ENCODE measurements around the gene GPR151. TPM values are rescaled to one million over a fixed set of nuclear protein-coding genes. Genes with fewer than 3 reads are reported as not detected.
A peak's percentile ranks its signal among the peaks of the same experiment; 100 is the strongest.

GPR151 gene
- total RNA-seq, 4 donors from 2014 or later, result not detected

DNA sequence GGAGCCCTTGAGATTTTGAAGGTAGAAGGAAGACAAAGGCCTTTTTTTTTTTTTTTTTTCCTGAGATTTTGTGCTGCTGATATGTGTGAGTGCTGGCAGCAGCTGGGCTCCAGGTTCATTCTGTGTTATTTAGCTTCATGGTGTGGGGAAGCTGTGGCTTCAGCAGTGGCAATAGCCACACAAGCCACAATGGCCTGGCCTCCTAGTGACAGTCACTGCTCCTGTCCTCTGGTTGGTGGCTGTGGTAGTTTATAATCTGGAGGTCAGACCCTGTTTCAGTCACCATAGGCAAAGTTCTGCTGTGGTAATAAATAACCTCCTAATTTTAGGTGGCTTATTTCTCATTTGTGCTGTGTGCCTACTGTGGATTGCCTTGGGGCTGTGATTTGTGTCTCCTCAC lies 28.2 kb upstream of the GPR151 start:
- intact Hi-C loops (cut with DNase I; ENCODE audit: low total_unique reads) (no loop called here), in situ Hi-C loops (cut with MboI; ENCODE audit: low sequenced_read_pairs in 4 of 4) (loop anchor here (5.0 to 25.0 kb wide), 5 partner anchors 418 to 1043 kb away; no protein-coding TSS in a partner anchor)
- no peak overlapping the region for H3K27ac ChIP-seq
- H3K4me1 ChIP-seq, result no peaks in the 10 kb centered on the region
- no peaks in the 10 kb centered on the region for H3K36me3 ChIP-seq
- TF ChIP-seq, protein P1, sequence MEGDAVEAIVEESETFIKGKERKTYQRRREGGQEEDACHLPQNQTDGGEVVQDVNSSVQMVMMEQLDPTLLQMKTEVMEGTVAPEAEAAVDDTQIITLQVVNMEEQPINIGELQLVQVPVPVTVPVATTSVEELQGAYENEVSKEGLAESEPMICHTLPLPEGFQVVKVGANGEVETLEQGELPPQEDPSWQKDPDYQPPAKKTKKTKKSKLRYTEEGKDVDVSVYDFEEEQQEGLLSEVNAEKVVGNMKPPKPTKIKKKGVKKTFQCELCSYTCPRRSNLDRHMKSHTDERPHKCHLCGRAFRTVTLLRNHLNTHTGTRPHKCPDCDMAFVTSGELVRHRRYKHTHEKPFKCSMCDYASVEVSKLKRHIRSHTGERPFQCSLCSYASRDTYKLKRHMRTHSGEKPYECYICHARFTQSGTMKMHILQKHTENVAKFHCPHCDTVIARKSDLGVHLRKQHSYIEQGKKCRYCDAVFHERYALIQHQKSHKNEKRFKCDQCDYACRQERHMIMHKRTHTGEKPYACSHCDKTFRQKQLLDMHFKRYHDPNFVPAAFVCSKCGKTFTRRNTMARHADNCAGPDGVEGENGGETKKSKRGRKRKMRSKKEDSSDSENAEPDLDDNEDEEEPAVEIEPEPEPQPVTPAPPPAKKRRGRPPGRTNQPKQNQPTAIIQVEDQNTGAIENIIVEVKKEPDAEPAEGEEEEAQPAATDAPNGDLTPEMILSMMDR (IDR thresholded peaks at IDR 0.05 in 4 of 5, conservative IDR thresholded peaks at IDR 0.05 in 1 of 5), result no peak
- TF ChIP-seq POLR2A (IDR thresholded peaks at IDR 0.05), result no peak
- ATAC-seq, result no peak
- H3K9me3 ChIP-seq, result no peaks in the 10 kb centered on the region
- no peaks in the 10 kb centered on the region for H3K27me3 ChIP-seq
- DNase-seq, result no peak
- H3K4me3 ChIP-seq, result no peak overlapping the region

GRCh38 chr5:146541958-146542849 lies 26.2 kb upstream of the GPR151 start:
- Histone ChIP-seq H3K4me3 (no peak overlapping the region), H3K4me1 (no peaks in the 10 kb centered on the region), H3K27me3 (no peaks in the 10 kb centered on the region), H3K27ac (no peak overlapping the region), H3K9me3 (no peaks in the 10 kb centered on the region), H3K36me3 (no peaks in the 10 kb centered on the region)
- in situ Hi-C loops (cut with MboI; ENCODE audit: low sequenced_read_pairs in 4 of 4) (loop anchor here (5.0 to 25.0 kb wide), 5 partner anchors 420 to 1045 kb away; no protein-coding TSS in a partner anchor), intact Hi-C loops (cut with DNase I; ENCODE audit: low total_unique reads) (loop anchor here (1.0 to 2.0 kb wide), 2 partner anchors 423 to 647 kb away; no protein-coding TSS in a partner anchor)
- peak; percentile 62 to 87 for ATAC-seq
- DNase-seq, result peak; percentile 28 to 47
- no peak for TF ChIP-seq POLR2A (IDR thresholded peaks at IDR 0.05)
- TF ChIP-seq, protein P1 (IDR thresholded peaks at IDR 0.05 in 4 of 5, conservative IDR thresholded peaks at IDR 0.05 in 1 of 5), result peak; percentile 48 to 76 (median 63)

GRCh38 chr5:146540414-146540813 lies 24.4 kb upstream of the GPR151 start:
- H3K4me3 ChIP-seq, result no peak overlapping the region
- no peaks in the 10 kb centered on the region for H3K36me3 ChIP-seq
- TF ChIP-seq, protein P1 (IDR thresholded peaks at IDR 0.05 in 4 of 5, conservative IDR thresholded peaks at IDR 0.05 in 1 of 5), result no peak
- no peak for TF ChIP-seq POLR2A (IDR thresholded peaks at IDR 0.05)
- no peaks in the 10 kb centered on the region for H3K9me3 ChIP-seq
- in situ Hi-C loops (cut with MboI; ENCODE audit: low sequenced_read_pairs in 4 of 4) (loop anchor here (5.0 to 25.0 kb wide), 5 partner anchors 422 to 1047 kb away; no protein-coding TSS in a partner anchor), intact Hi-C loops (cut with DNase I; ENCODE audit: low total_unique reads) (no loop called here)
- H3K27me3 ChIP-seq, result no peaks in the 10 kb centered on the region
- no peak for ATAC-seq
- no peaks in the 10 kb centered on the region for H3K4me1 ChIP-seq
- no peak overlapping the region for H3K27ac ChIP-seq
- DNase-seq, result no peak

DNA sequence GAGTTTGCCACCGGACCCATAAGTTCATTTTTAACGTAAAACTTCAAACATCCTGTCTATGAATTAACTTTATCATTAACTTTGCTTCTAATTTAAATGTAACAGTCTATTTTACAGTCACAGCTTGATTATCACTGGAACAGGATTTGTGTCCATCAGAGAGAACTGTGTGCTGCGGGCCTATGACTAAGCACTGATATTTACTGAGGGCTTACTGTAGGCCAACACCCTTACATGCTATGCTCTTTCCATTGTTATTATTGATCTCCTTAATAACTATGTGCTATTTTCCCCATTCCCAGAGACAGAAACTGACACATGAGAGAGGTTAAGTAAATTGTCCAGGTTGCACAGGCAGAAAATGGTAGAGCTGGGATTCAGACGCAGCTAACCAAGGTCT lies 24.0 kb upstream of the GPR151 start:
- Histone ChIP-seq H3K36me3 (no peaks in the 10 kb centered on the region), H3K4me3 (no peak overlapping the region), H3K27me3 (no peaks in the 10 kb centered on the region), H3K9me3 (no peaks in the 10 kb centered on the region), H3K4me1 (no peaks in the 10 kb centered on the region), H3K27ac (no peak overlapping the region)
- intact Hi-C loops (cut with DNase I; ENCODE audit: low total_unique reads) (no loop called here), in situ Hi-C loops (cut with MboI; ENCODE audit: low sequenced_read_pairs in 4 of 4) (loop anchor here (5.0 to 25.0 kb wide), 5 partner anchors 422 to 1047 kb away; no protein-coding TSS in a partner anchor)
- ATAC-seq, result no peak
- TF ChIP-seq, protein P1 (IDR thresholded peaks at IDR 0.05 in 4 of 5, conservative IDR thresholded peaks at IDR 0.05 in 1 of 5), result no peak
- no peak for TF ChIP-seq POLR2A (IDR thresholded peaks at IDR 0.05)
- DNase-seq, result no peak

Measured in gastrocnemius medialis (tissue), 4 donors.